GM12874 (cell line): ENCODE results near the gene RALGAPA1.

ENCODE experiments used
- TF ChIP-seq, protein P1 (sequence below): IDR thresholded peaks from 2 replicates; pipeline ENCODE4 v1.5.1; 2011; ENCODE audit warnings: low read depth, mild to moderate bottlenecking, control low read depth, low read length, moderate library complexity; ENCODE audit not compliant: insufficient read depth

Gene RALGAPA1

DNA sequence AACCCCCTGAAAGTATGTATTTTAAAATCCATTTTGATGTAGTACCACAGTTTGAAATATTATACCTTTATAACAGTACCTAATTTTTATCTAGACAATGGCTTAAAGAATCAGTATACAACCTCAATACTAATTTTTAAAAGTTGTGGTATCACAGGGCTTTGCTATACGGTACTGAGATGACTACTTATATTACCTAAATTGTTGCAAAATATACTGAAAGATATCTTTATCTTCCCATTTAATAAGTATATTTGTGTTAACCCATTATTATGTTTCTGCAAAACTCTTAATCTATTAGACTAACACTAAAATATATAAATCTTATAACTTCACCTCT is 67.1 kb downstream of the RALGAPA1 start:
- TF ChIP-seq, protein P1, sequence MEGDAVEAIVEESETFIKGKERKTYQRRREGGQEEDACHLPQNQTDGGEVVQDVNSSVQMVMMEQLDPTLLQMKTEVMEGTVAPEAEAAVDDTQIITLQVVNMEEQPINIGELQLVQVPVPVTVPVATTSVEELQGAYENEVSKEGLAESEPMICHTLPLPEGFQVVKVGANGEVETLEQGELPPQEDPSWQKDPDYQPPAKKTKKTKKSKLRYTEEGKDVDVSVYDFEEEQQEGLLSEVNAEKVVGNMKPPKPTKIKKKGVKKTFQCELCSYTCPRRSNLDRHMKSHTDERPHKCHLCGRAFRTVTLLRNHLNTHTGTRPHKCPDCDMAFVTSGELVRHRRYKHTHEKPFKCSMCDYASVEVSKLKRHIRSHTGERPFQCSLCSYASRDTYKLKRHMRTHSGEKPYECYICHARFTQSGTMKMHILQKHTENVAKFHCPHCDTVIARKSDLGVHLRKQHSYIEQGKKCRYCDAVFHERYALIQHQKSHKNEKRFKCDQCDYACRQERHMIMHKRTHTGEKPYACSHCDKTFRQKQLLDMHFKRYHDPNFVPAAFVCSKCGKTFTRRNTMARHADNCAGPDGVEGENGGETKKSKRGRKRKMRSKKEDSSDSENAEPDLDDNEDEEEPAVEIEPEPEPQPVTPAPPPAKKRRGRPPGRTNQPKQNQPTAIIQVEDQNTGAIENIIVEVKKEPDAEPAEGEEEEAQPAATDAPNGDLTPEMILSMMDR = no peak

- TF ChIP-seq, protein P1 = no peak
Measured at GRCh38 chr14:35741345-35742031, 67.6 kb downstream of the RALGAPA1 start.

GRCh38 chr14:35740215-35740614 is 68.9 kb downstream of the RALGAPA1 start:
- TF ChIP-seq, protein P1 = no peak

DNA sequence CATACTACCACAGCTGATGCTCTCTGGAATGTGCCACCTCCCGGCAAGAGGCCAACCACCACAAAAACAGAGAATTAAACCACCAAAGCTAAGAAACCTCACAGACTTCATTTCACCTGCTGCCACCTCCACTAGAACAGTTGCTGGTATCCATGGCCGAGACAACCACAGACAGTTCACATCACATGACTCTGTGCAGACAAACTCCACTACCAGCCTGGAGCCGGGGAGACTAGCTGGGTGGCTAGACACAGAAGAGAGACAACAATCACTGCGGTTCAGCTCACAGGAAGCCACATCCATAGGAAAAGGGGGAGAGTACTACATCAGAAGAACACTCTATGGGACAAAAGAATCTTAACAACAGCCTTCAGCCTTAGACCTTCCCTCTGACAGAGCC is 78.2 kb downstream of the RALGAPA1 start:
- TF ChIP-seq, protein P1 = no peak

DNA sequence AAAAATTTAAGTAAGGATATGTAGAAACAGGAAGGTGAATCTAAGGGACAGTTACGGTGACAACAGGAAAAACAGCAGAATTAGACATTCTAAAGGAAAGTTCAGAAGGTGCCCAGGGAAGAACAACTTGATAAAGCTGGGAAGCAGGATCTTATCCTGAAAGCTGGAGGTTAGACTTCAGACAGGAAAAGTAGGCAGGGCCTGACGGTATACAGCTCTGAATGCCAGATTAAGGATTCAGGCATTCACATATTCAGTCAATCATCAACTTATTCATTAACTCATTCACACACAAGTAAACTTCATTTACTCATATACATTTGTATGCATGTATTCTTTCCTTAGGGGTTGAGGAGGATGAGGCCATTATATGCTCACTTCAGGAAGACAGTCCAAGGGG is 81.3 kb downstream of the RALGAPA1 start:
- TF ChIP-seq, protein P1 = no peak

DNA sequence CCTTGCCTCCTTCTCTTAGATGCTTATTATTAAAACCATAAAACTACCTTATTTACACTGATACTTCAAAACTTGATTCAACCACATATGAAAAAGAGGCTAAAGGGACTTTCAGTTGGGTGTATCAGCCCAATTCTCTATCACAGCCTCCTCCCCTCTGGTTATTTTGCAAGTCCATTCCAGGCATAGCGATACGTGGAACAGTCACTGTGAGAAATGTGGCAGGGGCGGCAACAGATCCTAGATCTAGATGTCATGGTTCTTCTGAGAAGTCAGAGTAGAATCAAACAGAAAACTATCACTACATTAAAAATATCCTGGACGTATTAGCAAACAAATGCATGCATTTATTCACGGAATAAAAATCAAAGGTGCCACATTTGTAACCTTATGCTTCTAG is 83.2 kb downstream of the RALGAPA1 start:
- TF ChIP-seq, protein P1 = no peak

- TF ChIP-seq, protein P1 = no peak
Measured at GRCh38 chr14:35715079-35715478, 94.0 kb downstream of the RALGAPA1 start.
